HG03432 (cell line): ENCODE results near the gene NTN3.

Source experiments
- ATAC-seq: cut with Tn5 transposase; IDR thresholded peaks from one replicate; pipeline ENCODE4 v1.9.1; 2021; ENCODE audit warnings: mild to moderate bottlenecking, moderate library complexity; ENCODE audit not compliant: unreplicated experiment

NTN3 gene

GRCh38 chr16:2512735-2513404 lies 41.8 kb downstream of the NTN3 start:
- no peak for ATAC-seq

GRCh38 chr16:2513405-2514332 lies 42.6 kb downstream of the NTN3 start, which contains the start of gene ATP6V0C:
Gene ATP6V0C, plus strand, starts transcription at chr16:2513952. Its CDS starts 152 bp downstream, at chr16:2514104.
- peak; percentile 69 for ATAC-seq

GRCh38 chr16:2514333-2515179 lies 43.5 kb downstream of the NTN3 start:
- no peak for ATAC-seq

- ATAC-seq, result no peak
Measured at GRCh38 chr16:2515180-2515851, 44.2 kb downstream of the NTN3 start.

GRCh38 chr16:2516391-2517240 lies 45.5 kb downstream of the NTN3 start:
- no peak for ATAC-seq

GRCh38 chr16:2517954-2518605 lies 47.0 kb downstream of the NTN3 start:
- no peak for ATAC-seq

GRCh38 chr16:2518823-2519710 lies 48.0 kb downstream of the NTN3 start:
- ATAC-seq, result no peak

- ATAC-seq, result no peak
Measured at GRCh38 chr16:2519711-2520080, 48.6 kb downstream of the NTN3 start.

- ATAC-seq, result peak; percentile 48
Measured at GRCh38 chr16:2520097-2520783, 49.1 kb downstream of the NTN3 start, which contains the start of gene AMDHD2. Gene AMDHD2, plus strand, starts transcription at chr16:2520371. Its CDS starts 88 bp downstream, at chr16:2520459.

- ATAC-seq, result peak; percentile 19
Measured at GRCh38 chr16:2520784-2521531, 49.9 kb downstream of the NTN3 start.
